Neural progenitor cell (in vitro differentiated cells): ENCODE results near the gene TREM2.

Experiments
- EZH2 ChIP-seq: fragments of 200-600 bp; sonication (generic); IDR thresholded peaks from 2 replicates; pipeline ENCODE4 v1.6.1; 2017; ENCODE audit warnings: antibody characterized with exemption, mild to moderate bottlenecking, moderate library complexity
- EZH2phosphoT487 ChIP-seq: fragments of 200-600 bp; sonication (generic); IDR thresholded peaks from 2 replicates; pipeline ENCODE4 v1.6.1; 2017; ENCODE audit warnings: antibody characterized with exemption
- TF ChIP-seq, protein P1 (sequence below): fragments of 200-600 bp; sonication (generic); IDR thresholded peaks from 2 replicates; pipeline ENCODE4 v1.5.1; 2017; ENCODE audit warnings: antibody characterized with exemption, mild to moderate bottlenecking

GRCh38 chr6:41193884-41194283 is 31.0 kb upstream of the TREM2 start:
- TF ChIP-seq, protein P1, sequence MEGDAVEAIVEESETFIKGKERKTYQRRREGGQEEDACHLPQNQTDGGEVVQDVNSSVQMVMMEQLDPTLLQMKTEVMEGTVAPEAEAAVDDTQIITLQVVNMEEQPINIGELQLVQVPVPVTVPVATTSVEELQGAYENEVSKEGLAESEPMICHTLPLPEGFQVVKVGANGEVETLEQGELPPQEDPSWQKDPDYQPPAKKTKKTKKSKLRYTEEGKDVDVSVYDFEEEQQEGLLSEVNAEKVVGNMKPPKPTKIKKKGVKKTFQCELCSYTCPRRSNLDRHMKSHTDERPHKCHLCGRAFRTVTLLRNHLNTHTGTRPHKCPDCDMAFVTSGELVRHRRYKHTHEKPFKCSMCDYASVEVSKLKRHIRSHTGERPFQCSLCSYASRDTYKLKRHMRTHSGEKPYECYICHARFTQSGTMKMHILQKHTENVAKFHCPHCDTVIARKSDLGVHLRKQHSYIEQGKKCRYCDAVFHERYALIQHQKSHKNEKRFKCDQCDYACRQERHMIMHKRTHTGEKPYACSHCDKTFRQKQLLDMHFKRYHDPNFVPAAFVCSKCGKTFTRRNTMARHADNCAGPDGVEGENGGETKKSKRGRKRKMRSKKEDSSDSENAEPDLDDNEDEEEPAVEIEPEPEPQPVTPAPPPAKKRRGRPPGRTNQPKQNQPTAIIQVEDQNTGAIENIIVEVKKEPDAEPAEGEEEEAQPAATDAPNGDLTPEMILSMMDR: no peak
- TF ChIP-seq EZH2 (no peak), EZH2phosphoT487 (no peak)
